ENCODE data around the gene PRPF6.
A peak's percentile ranks its signal among the peaks of the same experiment; 100 is the strongest.
"Not testable (repeated sequence)": the region's sequence is repeated elsewhere in the genome, so short reads cannot be mapped to it uniquely, and the experiment has no call there.

Gene PRPF6

GRCh38 chr20:63973160-63973479, 7.8 kb upstream of the PRPF6 start:
- H3K27ac ChIP-seq (ENCODE audit: low read length), result no peak overlapping the region
- no peaks in the 10 kb centered on the region for H3K4me1 ChIP-seq (ENCODE audit: insufficient read depth, low read length)
- no peaks in the 10 kb centered on the region for H3K9me3 ChIP-seq (ENCODE audit: insufficient read depth, low read depth, low read length)
- peak overlapping the region; percentile 23; the same call in 1 of the 2 replicates for H3K9ac ChIP-seq (ENCODE audit: low read depth, low read length)
- H3K36me3 ChIP-seq (ENCODE audit: insufficient read depth, low read depth, low read length), result peaks cover 3% of the 10 kb centered on the region; the same call in 1 of the 2 replicates
- peaks cover 23% of the 10 kb centered on the region for H3K27me3 ChIP-seq (ENCODE audit: insufficient read depth, low read length)
- peak overlapping the region; percentile 67; the same call in 1 of the 2 replicates for H3K4me3 ChIP-seq (ENCODE audit: low read length)

DNA sequence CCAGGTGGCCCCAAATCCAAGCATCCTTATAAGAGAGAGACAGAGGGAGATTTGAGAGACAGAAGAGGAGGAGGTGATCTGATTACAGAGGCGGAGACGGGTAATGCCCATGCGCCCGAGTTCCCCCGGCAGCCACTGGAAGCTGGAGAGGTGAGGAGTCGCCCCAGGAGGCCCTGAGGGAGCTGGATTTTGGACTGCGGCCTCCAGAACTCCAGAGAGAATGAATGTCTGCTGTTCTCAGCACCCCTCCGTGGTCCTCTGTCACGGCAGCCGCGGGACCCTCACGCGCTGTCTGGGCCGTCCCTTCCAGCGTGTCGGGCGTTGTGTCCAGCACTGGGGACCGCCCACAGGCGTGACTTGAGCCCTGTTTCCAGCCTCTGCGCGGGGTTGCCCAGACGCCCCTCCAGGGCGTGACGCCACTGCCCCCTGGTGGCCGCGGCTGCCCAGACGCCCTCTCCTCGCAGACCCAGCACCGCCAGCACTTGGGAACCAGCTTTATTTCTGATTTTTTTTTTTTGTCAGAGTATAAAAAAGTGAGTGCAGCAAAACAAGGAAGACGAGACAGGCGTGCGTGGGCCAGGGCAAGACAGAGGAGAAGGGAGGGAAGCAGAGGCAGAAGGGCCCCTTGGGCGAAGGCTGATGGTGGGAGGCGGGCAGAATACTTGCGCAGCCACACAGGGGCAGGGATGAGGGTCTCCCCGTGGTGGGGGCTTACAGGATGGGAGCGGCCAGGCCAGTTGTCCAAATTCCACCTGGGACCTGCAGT, 7.1 kb upstream of the PRPF6 start:
- Histone ChIP-seq H3K27ac (ENCODE audit: low read length) (no peak overlapping the region), H3K4me1 (ENCODE audit: insufficient read depth, low read length) (no peaks in the 10 kb centered on the region), H3K27me3 (ENCODE audit: insufficient read depth, low read length) (peaks cover 27% of the 10 kb centered on the region), H3K36me3 (ENCODE audit: insufficient read depth, low read depth, low read length) (no peaks in the 10 kb centered on the region), H3K9me3 (ENCODE audit: insufficient read depth, low read depth, low read length) (no peaks in the 10 kb centered on the region), H3K4me3 (ENCODE audit: low read length) (peak overlapping the region; percentile 67; the same call in 1 of the 2 replicates), H3K9ac (ENCODE audit: low read depth, low read length) (peak overlapping the region; percentile 23; the same call in 1 of the 2 replicates)

DNA sequence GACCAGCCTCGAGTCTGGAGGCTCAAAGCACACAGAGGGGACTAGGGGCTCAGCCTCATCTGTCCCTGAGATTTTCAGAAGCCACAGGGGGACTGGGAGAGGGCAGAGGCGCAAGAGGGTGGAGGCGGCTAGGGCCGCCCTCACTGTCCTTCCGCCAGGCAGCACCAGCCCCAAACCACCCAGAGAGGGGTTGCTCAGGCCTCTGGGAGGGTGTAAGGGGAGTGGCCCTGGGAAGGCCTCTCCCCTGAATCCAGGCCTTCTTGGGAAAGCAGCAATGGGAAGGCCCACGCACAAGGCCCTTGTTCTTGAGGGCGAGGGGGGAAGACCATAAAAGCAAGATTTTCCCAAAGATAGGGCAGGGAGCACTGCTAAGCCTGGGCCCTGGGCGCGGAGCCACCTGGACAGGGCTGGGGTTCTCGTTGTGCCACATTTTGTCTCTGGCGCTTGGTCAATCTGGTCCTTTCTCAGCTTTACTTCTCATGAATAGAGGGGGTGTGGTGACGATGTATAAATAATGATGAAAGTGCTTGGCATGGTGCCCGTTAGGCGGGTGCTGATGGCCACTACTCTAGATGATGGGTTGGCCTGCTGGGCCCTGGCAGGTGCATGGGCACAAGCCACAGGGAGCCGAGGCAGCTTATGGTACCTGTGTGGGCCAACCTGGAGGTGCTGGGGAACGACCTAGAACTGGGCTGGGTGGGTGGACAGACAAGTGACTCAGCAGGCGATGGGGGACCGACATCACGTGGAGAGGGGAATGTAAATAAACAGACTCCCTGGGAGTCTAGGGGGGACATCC, 6.3 kb upstream of the PRPF6 start:
- H3K9me3 ChIP-seq (ENCODE audit: insufficient read depth, low read depth, low read length), result no peaks in the 10 kb centered on the region
- peaks cover 27% of the 10 kb centered on the region for H3K27me3 ChIP-seq (ENCODE audit: insufficient read depth, low read length)
- H3K27ac ChIP-seq (ENCODE audit: low read length), result no peak overlapping the region
- no peak overlapping the region for H3K4me3 ChIP-seq (ENCODE audit: low read length)
- H3K36me3 ChIP-seq (ENCODE audit: insufficient read depth, low read depth, low read length), result no peaks in the 10 kb centered on the region
- H3K9ac ChIP-seq (ENCODE audit: low read depth, low read length), result no peak overlapping the region
- no peaks in the 10 kb centered on the region for H3K4me1 ChIP-seq (ENCODE audit: insufficient read depth, low read length)

DNA sequence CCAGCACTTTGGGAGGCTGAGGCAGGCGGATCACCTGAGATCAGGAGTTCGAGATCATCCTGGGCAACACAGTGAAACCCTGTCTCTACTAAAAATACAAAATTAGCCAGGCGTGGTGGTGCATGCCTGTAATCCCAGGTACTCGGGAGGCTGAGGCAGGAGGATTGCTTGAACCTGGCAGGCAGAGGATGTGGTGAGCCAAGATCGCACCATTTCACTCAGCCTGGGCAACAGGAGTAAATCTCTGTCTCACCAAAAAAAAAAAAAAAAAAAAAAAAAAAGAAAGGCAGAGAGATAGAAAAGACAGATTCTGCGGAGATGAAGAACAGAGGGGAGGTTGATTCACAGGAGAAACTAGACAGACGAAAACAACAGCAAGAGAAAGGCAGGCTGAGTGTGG, 4.4 kb upstream of the PRPF6 start:
- H3K36me3 ChIP-seq (ENCODE audit: insufficient read depth, low read depth, low read length); H3K4me3 ChIP-seq (ENCODE audit: low read length); H3K4me1 ChIP-seq (ENCODE audit: insufficient read depth, low read length); H3K9ac ChIP-seq (ENCODE audit: low read depth, low read length); H3K9me3 ChIP-seq (ENCODE audit: insufficient read depth, low read depth, low read length); H3K27ac ChIP-seq (ENCODE audit: low read length): not testable (repeated sequence)
- H3K27me3 ChIP-seq (ENCODE audit: insufficient read depth, low read length), result peaks cover 24% of the 10 kb centered on the region

- H3K36me3 ChIP-seq (ENCODE audit: insufficient read depth, low read depth, low read length), result no peaks in the 10 kb centered on the region
- no peaks in the 10 kb centered on the region for H3K9me3 ChIP-seq (ENCODE audit: insufficient read depth, low read depth, low read length)
- H3K9ac ChIP-seq (ENCODE audit: low read depth, low read length), result no peak overlapping the region
- no peak overlapping the region for H3K4me3 ChIP-seq (ENCODE audit: low read length)
- H3K27me3 ChIP-seq (ENCODE audit: insufficient read depth, low read length), result peaks cover 24% of the 10 kb centered on the region
- H3K4me1 ChIP-seq (ENCODE audit: insufficient read depth, low read length), result peaks cover 9% of the 10 kb centered on the region
- no peak overlapping the region for H3K27ac ChIP-seq (ENCODE audit: low read length)
Observed at GRCh38 chr20:63976980-63977738, 3.8 kb upstream of the PRPF6 start.

- Histone ChIP-seq H3K27ac (ENCODE audit: low read length) (no peak overlapping the region), H3K27me3 (ENCODE audit: insufficient read depth, low read length) (peaks cover 20% of the 10 kb centered on the region), H3K9me3 (ENCODE audit: insufficient read depth, low read depth, low read length) (no peaks in the 10 kb centered on the region), H3K4me1 (ENCODE audit: insufficient read depth, low read length) (peaks cover 9% of the 10 kb centered on the region), H3K9ac (ENCODE audit: low read depth, low read length) (no peak overlapping the region), H3K36me3 (ENCODE audit: insufficient read depth, low read depth, low read length) (no peaks in the 10 kb centered on the region; the same call in 1 of the 2 replicates), H3K4me3 (ENCODE audit: low read length) (peak overlapping the region; percentile 81; the same call in 1 of the 2 replicates)
Observed at GRCh38 chr20:63977739-63978276, 3.1 kb upstream of the PRPF6 start.

- peak overlapping the region; percentile 54; the same call in 1 of the 2 replicates for H3K9ac ChIP-seq (ENCODE audit: low read depth, low read length)
- H3K4me1 ChIP-seq (ENCODE audit: insufficient read depth, low read length), result peaks cover 9% of the 10 kb centered on the region
- peak overlapping the region; percentile 81 for H3K4me3 ChIP-seq (ENCODE audit: low read length)
- peaks cover 4% of the 10 kb centered on the region; the same call in 1 of the 2 replicates for H3K36me3 ChIP-seq (ENCODE audit: insufficient read depth, low read depth, low read length)
- no peaks in the 10 kb centered on the region for H3K9me3 ChIP-seq (ENCODE audit: insufficient read depth, low read depth, low read length)
- H3K27me3 ChIP-seq (ENCODE audit: insufficient read depth, low read length), result peaks cover 14% of the 10 kb centered on the region
- no peak overlapping the region for H3K27ac ChIP-seq (ENCODE audit: low read length)
Observed at GRCh38 chr20:63978319-63979228, 2.4 kb upstream of the PRPF6 start.

DNA sequence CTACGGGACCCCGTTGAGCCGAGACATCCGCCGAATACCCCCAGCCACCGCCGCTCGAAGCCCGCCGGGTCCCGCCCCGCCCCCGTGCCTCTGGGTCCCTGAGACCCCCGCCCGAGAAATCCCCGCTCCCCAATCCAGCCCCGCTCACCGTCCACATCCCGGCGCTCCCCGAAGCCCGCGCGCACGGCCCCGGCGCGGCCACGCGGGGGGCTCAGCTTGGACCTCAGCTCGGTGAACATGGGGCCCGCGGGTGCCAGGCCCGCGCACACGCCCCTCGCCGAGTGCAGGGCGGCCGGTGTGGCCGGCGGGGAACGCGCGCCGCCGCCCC, 1.7 kb upstream of the PRPF6 start:
- H3K4me3 ChIP-seq (ENCODE audit: low read length), result peak overlapping the region; percentile 81; the same call in 1 of the 2 replicates
- H3K27ac ChIP-seq (ENCODE audit: low read length), result no peak overlapping the region
- H3K4me1 ChIP-seq (ENCODE audit: insufficient read depth, low read length), result peaks cover 9% of the 10 kb centered on the region
- H3K27me3 ChIP-seq (ENCODE audit: insufficient read depth, low read length), result peaks cover 14% of the 10 kb centered on the region
- H3K9ac ChIP-seq (ENCODE audit: low read depth, low read length), result peak overlapping the region; percentile 54; the same call in 1 of the 2 replicates
- H3K9me3 ChIP-seq (ENCODE audit: insufficient read depth, low read depth, low read length), result no peaks in the 10 kb centered on the region
- peaks cover 10% of the 10 kb centered on the region; the same call in 1 of the 2 replicates for H3K36me3 ChIP-seq (ENCODE audit: insufficient read depth, low read depth, low read length)

GRCh38 chr20:63979557-63980316, 1.2 kb upstream of the PRPF6 start, which contains the start of gene SAMD10:
Gene SAMD10 (minus strand): TSS chr20:63979642. CDS start chr20:63979467, 175 bp downstream.
- Histone ChIP-seq H3K4me1 (ENCODE audit: insufficient read depth, low read length) (peaks cover 9% of the 10 kb centered on the region), H3K9ac (ENCODE audit: low read depth, low read length) (peak within 1 kb of the TSS; percentile 54; the same call in 1 of the 2 replicates), H3K4me3 (ENCODE audit: low read length) (peak within 1 kb of the TSS; percentile 98), H3K27ac (ENCODE audit: low read length) (no peak within 1 kb of the TSS), H3K36me3 (ENCODE audit: insufficient read depth, low read depth, low read length) (peaks cover 15% of the 10 kb centered on the region), H3K27me3 (ENCODE audit: insufficient read depth, low read length) (peaks cover 14% of the 10 kb centered on the region), H3K9me3 (ENCODE audit: insufficient read depth, low read depth, low read length) (no peaks in the 10 kb centered on the region)

- Histone ChIP-seq H3K36me3 (ENCODE audit: insufficient read depth, low read depth, low read length) (peaks cover 21% of the 10 kb centered on the region), H3K9me3 (ENCODE audit: insufficient read depth, low read depth, low read length) (no peaks in the 10 kb centered on the region), H3K4me3 (ENCODE audit: low read length) (peak overlapping the region; percentile 98), H3K27ac (ENCODE audit: low read length) (no peak overlapping the region), H3K9ac (ENCODE audit: low read depth, low read length) (no peak overlapping the region), H3K27me3 (ENCODE audit: insufficient read depth, low read length) (peaks cover 14% of the 10 kb centered on the region), H3K4me1 (ENCODE audit: insufficient read depth, low read length) (peaks cover 9% of the 10 kb centered on the region)
Observed at GRCh38 chr20:63980317-63980805, 571 bp upstream of the PRPF6 start.
